GM23248 (cell line): ENCODE measurements around the gene ZFP36L1.

ENCODE experiments used
- EZH2 ChIP-seq: fragments of 200-600 bp; sonication (generic); IDR thresholded peaks from 2 replicates; pipeline ENCODE4 v1.6.1; 2018; ENCODE audit warnings: antibody characterized with exemption, mild to moderate bottlenecking; ENCODE audit not compliant: insufficient read depth, poor library complexity, severe bottlenecking
- EZH2phosphoT487 ChIP-seq: fragments of 200-600 bp; sonication (generic); IDR thresholded peaks from 2 replicates; pipeline ENCODE4 v1.6.1; 2018; ENCODE audit warnings: antibody characterized with exemption, moderate library complexity, mild to moderate bottlenecking, low read depth; ENCODE audit not compliant: insufficient read depth

GRCh38 chr14:68760761-68761160, 32.1 kb downstream of the ZFP36L1 start:
- TF ChIP-seq EZH2, result no peak
- no peak for TF ChIP-seq EZH2phosphoT487
